HCT116 (cell line): ENCODE measurements around the gene TJP1. TPM values are rescaled to one million over a fixed set of nuclear protein-coding genes. Genes with fewer than 3 reads are reported as not detected.

Experiments used
- ATAC-seq: fragments of 200-7000 bp; cut with Tn5 transposase; 2 replicates; pipeline ENCODE4 v1.9.1; 2020; ENCODE audit warnings: mild to moderate bottlenecking, moderate library complexity
- BruUV-seq: library from RNA; stranded (reverse); fragments of 400-500 nt; replicated peaks from 2 replicates; lab custom pipeline; 2021; lab: Mats Ljungman, UMichigan
- CTCF ChIA-PET: fragments of 300-600 bp; sonication (Branson Sonifier 250); formaldehyde crosslinking; loops from one replicate; lab custom pipeline; 2021; ENCODE audit warnings: antibody characterized with exemption; lab: Charles Lee
- POLR2A ChIA-PET: fragments of 300-600, 350-600 bp; sonication (Branson Sonifier 250); formaldehyde crosslinking; loops from one replicate; lab custom pipeline; 2021; ENCODE audit warnings: antibody characterized with exemption; lab: Charles Lee
- RAD21 ChIA-PET, 2 experiments: fragments of 300-600 bp; sonication (Branson Sonifier 250); formaldehyde crosslinking; loops; one replicate each; lab custom pipeline; 2023; ENCODE audit warnings: low total read pairs in 2 of 2; ENCODE audit not compliant: uncharacterized antibody in 2 of 2, unreplicated experiment in 2 of 2, low non-redundant PET in 1 of 2; lab: Charles Lee
- DNase-seq: peaks from one replicate; pipeline ENCODE4 v3.0.0-alpha.2; 2010; ENCODE audit warnings: low read depth, low spot score
- H2AFZ ChIP-seq: fragments of 200-600 bp; shearing (Covaris generic), sonication (generic); 2 replicates; pipeline ENCODE4 v1.6.1; 2017; ENCODE audit warnings: low read depth, mixed run types, mixed read lengths, antibody characterized with exemption, low read length; ENCODE audit not compliant: poor library complexity, severe bottlenecking
- H3K27ac ChIP-seq: 2 replicates; pipeline ENCODE4 v1.5.1; 2012; ENCODE audit warnings: low read depth, low read length
- H3K27me3 ChIP-seq: fragments of 200-600 bp; sonication (generic); 2 replicates; pipeline ENCODE4 v1.6.1; 2016; ENCODE audit warnings: mixed run types, low read length, mixed read lengths; ENCODE audit not compliant: insufficient read depth
- H3K36me3 ChIP-seq, 2 experiments: fragments of 200-500 bp in 1 of 2; fragments of 200-600 bp in 1 of 2; sonication (Bioruptor generic) in 1 of 2; sonication (generic) in 1 of 2; 2 replicates each; pipeline versions ENCODE4 v1.5.1 to v1.6.1; 2014 to 2016; ENCODE audit warnings: low read length in 2 of 2, inconsistent platforms in 1 of 2, mixed read lengths in 1 of 2, mixed run types in 1 of 2; ENCODE audit not compliant: insufficient read depth in 2 of 2, control insufficient read depth in 1 of 2
- H3K4me1 ChIP-seq, 2 experiments: fragments of 200-600 bp in 1 of 2; sonication (generic) in 1 of 2; 2 replicates each; pipeline versions ENCODE4 v1.5.1 to v1.6.1; 2012 to 2017; ENCODE audit warnings: low read length in 2 of 2, inconsistent platforms in 1 of 2, mild to moderate bottlenecking in 1 of 2, mixed read lengths in 1 of 2, mixed run types in 1 of 2, moderate library complexity in 1 of 2; ENCODE audit not compliant: insufficient read depth in 2 of 2, control insufficient read depth in 1 of 2
- H3K4me2 ChIP-seq: fragments of 200-600 bp; sonication (generic); 2 replicates; pipeline ENCODE4 v1.6.1; 2017; ENCODE audit warnings: mixed run types, low read length, mixed read lengths
- H3K4me3 ChIP-seq, 2 experiments: fragments of 200-600 bp in 1 of 2; sonication (generic) in 1 of 2; replicated peaks in 1 of 2; 2 replicates each; pipeline ENCODE4 v1.5.1; 2011 to 2016; ENCODE audit warnings: low read length in 2 of 2, control low read depth in 1 of 2, low read depth in 1 of 2, mild to moderate bottlenecking in 1 of 2, mixed read lengths in 1 of 2, mixed run types in 1 of 2
- H3K79me2 ChIP-seq: fragments of 200-600 bp; sonication (generic); 2 replicates; pipeline ENCODE4 v1.6.1; 2017; ENCODE audit warnings: mild to moderate bottlenecking, mixed run types, low read length, moderate library complexity, mixed read lengths; ENCODE audit not compliant: insufficient read depth
- H3K9ac ChIP-seq: fragments of 200-600 bp; sonication (generic); 2 replicates; pipeline ENCODE4 v1.6.1; 2016; ENCODE audit warnings: low read length, mixed read lengths
- H3K9me2 ChIP-seq: fragments of 200-600 bp; sonication (generic), shearing (Covaris generic); 2 replicates; pipeline ENCODE4 v1.6.1; 2017; ENCODE audit warnings: mixed run types, mild to moderate bottlenecking, moderate library complexity; ENCODE audit not compliant: insufficient read depth
- H3K9me3 ChIP-seq, 2 experiments: fragments of 200-500 bp in 1 of 2; fragments of 200-600 bp in 1 of 2; sonication (Bioruptor generic) in 1 of 2; sonication (generic) in 1 of 2; 2 replicates each; pipeline ENCODE4 v1.6.1; 2014 to 2017; ENCODE audit warnings: low read length in 2 of 2, mixed read lengths in 2 of 2, inconsistent platforms in 1 of 2, low read depth in 1 of 2, mild to moderate bottlenecking in 1 of 2, mixed run types in 1 of 2, moderate library complexity in 1 of 2; ENCODE audit not compliant: control insufficient read depth in 1 of 2, insufficient read depth in 1 of 2
- H4K20me1 ChIP-seq: fragments of 200-600 bp; sonication (generic), shearing (Covaris generic); 2 replicates; pipeline ENCODE4 v1.6.1; 2017; ENCODE audit warnings: mixed run types, mild to moderate bottlenecking, moderate library complexity; ENCODE audit not compliant: insufficient read depth
- ATF3 ChIP-seq: IDR thresholded peaks from 2 replicates; pipeline ENCODE4 v1.6.1; 2012
- CBX3 ChIP-seq: IDR thresholded peaks from 2 replicates; pipeline ENCODE4 v1.6.1; 2012; ENCODE audit warnings: low read depth
- CEBPB ChIP-seq: IDR thresholded peaks from 2 replicates; pipeline ENCODE4 v1.6.1; 2012; ENCODE audit warnings: low read depth
- CTCF ChIP-seq, 3 experiments: fragments of 200-600 bp in 1 of 3; sonication (generic) in 1 of 3; IDR thresholded peaks in 2 of 3; conservative IDR thresholded peaks in 1 of 3; 2 replicates each; pipeline ENCODE4 v1.5.1; 2012 to 2017; ENCODE audit warnings: low read depth in 2 of 3, low read length in 2 of 3, antibody characterized with exemption in 1 of 3, borderline replicate concordance in 1 of 3, control low read depth in 1 of 3, mild to moderate bottlenecking in 1 of 3, mixed read lengths in 1 of 3, mixed run types in 1 of 3, moderate library complexity in 1 of 3; ENCODE audit not compliant: insufficient read depth in 1 of 3
- EGR1 ChIP-seq: IDR thresholded peaks from 2 replicates; pipeline ENCODE4 v1.6.1; 2012; ENCODE audit warnings: low read depth
- EZH2phosphoT487 ChIP-seq: fragments of 200-600 bp; IDR thresholded peaks from 2 replicates; pipeline ENCODE4 v1.6.1; 2018; ENCODE audit warnings: antibody characterized with exemption, borderline replicate concordance
- FOSL1 ChIP-seq: IDR thresholded peaks from 2 replicates; pipeline ENCODE4 v1.6.1; 2012; ENCODE audit warnings: low read depth
- JUND ChIP-seq: IDR thresholded peaks from 2 replicates; pipeline ENCODE4 v1.6.1; 2012
- MAX ChIP-seq: IDR thresholded peaks from 2 replicates; pipeline ENCODE4 v1.6.1; 2012
- POLR2A ChIP-seq: IDR thresholded peaks from 2 replicates; pipeline ENCODE4 v1.7.0; 2011; ENCODE audit warnings: borderline replicate concordance; ENCODE audit not compliant: insufficient read depth, insufficient read length; ENCODE audit errors: extremely low read depth
- POLR2AphosphoS5 ChIP-seq: IDR thresholded peaks from 2 replicates; pipeline ENCODE4 v1.6.1; 2011; ENCODE audit warnings: mild to moderate bottlenecking, low read depth, low read length, moderate library complexity
- RAD21 ChIP-seq: IDR thresholded peaks from 2 replicates; pipeline ENCODE4 v1.6.1; 2012; ENCODE audit warnings: low read depth, mild to moderate bottlenecking
- REST ChIP-seq: IDR thresholded peaks from 2 replicates; pipeline ENCODE4 v1.6.1; 2012; ENCODE audit warnings: low read depth
- SIN3A ChIP-seq: IDR thresholded peaks from 2 replicates; pipeline ENCODE4 v1.6.1; 2012; ENCODE audit warnings: low read depth
- SP1 ChIP-seq: IDR thresholded peaks from 2 replicates; pipeline ENCODE4 v1.6.1; 2012; ENCODE audit warnings: low read depth
- SRF ChIP-seq: IDR thresholded peaks from 2 replicates; pipeline ENCODE4 v1.6.1; 2012; ENCODE audit warnings: low read depth
- TCF7L2 ChIP-seq: IDR thresholded peaks from 2 replicates; pipeline ENCODE4 v1.7.0; 2011; ENCODE audit warnings: borderline replicate concordance, inconsistent platforms; ENCODE audit not compliant: insufficient read depth, insufficient read length; ENCODE audit errors: extremely low read depth
- ZBTB33 ChIP-seq: IDR thresholded peaks from 2 replicates; pipeline ENCODE4 v1.6.1; 2011; ENCODE audit warnings: mild to moderate bottlenecking, low read length, moderate library complexity; ENCODE audit not compliant: insufficient replicate concordance; ENCODE audit errors: extremely low read depth
- ZFX ChIP-seq: fragments of 450-650 bp; IDR thresholded peaks from 2 replicates; pipeline ENCODE4 v1.6.1; 2017
- ZNF274 ChIP-seq: fragments of 200-500 bp; sonication (Bioruptor generic); IDR thresholded peaks from 2 replicates; pipeline ENCODE4 v1.6.1; 2014; ENCODE audit warnings: mild to moderate bottlenecking, low read depth, low read length, inconsistent platforms
- intact Hi-C: fragments of 100-400 bp; cut with micrococcal nuclease; formaldehyde crosslinking; loops from 2 replicates; pipeline ENCODE4 v1.10.0; 2022
- total RNA-seq: library from RNA; stranded (reverse); gene quantifications from one replicate; pipeline ENCODE4 v1.2.1, GENCODE V29; 2021; ENCODE audit not compliant: unreplicated experiment

TJP1 gene
- total RNA-seq, 1 experiment from 2014 or later: 83.6 TPM

GRCh38 chr15:29674661-29675533, 147.4 kb downstream of the TJP1 start:
- Histone ChIP-seq H3K27me3 (no peaks in the 10 kb centered on the region), H3K79me2 (no peaks in the 10 kb centered on the region), H3K4me3 (no peak overlapping the region), H3K36me3 (no peaks in the 10 kb centered on the region), H2AFZ (no peak overlapping the region), H3K9ac (no peak overlapping the region), H4K20me1 (no peaks in the 10 kb centered on the region), H3K4me2 (no peak overlapping the region), H3K27ac (no peak overlapping the region), H3K9me2 (no peaks in the 10 kb centered on the region), H3K4me1 (peaks cover 6 to 17% of the 10 kb centered on the region in 2 experiments; a peak in 3 of 4 replicates), H3K9me3 (no peaks in the 10 kb centered on the region)
- CTCF ChIA-PET: no interaction called here
- DNase-seq (no peak), ATAC-seq (no peak)
- RAD21 ChIA-PET: interaction anchor here in 1 of 2 experiments (0.7 kb wide), 1 partner anchor 1366 kb away, joined by 3 read pairs; no protein-coding TSS in a partner anchor
- no peak for TF ChIP-seq SIN3A
- no peak for TF ChIP-seq CEBPB
- no peak for TF ChIP-seq EZH2phosphoT487
- no peak for TF ChIP-seq JUND
- TF ChIP-seq EGR1: no peak
- TF ChIP-seq MAX: no peak
- TF ChIP-seq TCF7L2: no peak
- TF ChIP-seq CBX3: no peak
- no peak for TF ChIP-seq RAD21
- no peak for TF ChIP-seq SP1
- no peak for TF ChIP-seq POLR2A
- TF ChIP-seq REST: no peak
- TF ChIP-seq ATF3: no peak
- TF ChIP-seq SRF: no peak
- no peak for TF ChIP-seq ZNF274
- TF ChIP-seq POLR2AphosphoS5: no peak
- no peak for TF ChIP-seq ZBTB33
- no peak for TF ChIP-seq ZFX
- TF ChIP-seq FOSL1: no peak
- TF ChIP-seq CTCF (IDR thresholded peaks at IDR 0.05 in 2 of 3, conservative IDR thresholded peaks at IDR 0.05 in 1 of 3; ENCODE audit: borderline replicate concordance in 1 of 3, insufficient read depth in 1 of 3, low read depth in 2 of 3, low read length in 2 of 3): no peak
- POLR2A ChIA-PET: no interaction called here
- intact Hi-C loops: no loop called here
- no TSS peak for BruUV-seq
